ENCODE results near the gene CATSPER4.
"Not testable (repeated sequence)": the region's sequence is repeated elsewhere in the genome, so short reads cannot be mapped to it uniquely, and the experiment has no call there.

CATSPER4 gene

GRCh38 chr1:26195805-26196204, 5.4 kb downstream of the CATSPER4 start:
- DNase-seq (ENCODE audit: low spot score), result no peak

GRCh38 chr1:26197301-26197700, 6.9 kb downstream of the CATSPER4 start:
- no peak for DNase-seq (ENCODE audit: low spot score)

GRCh38 chr1:26197813-26198212, 7.4 kb downstream of the CATSPER4 start:
- no peak for DNase-seq (ENCODE audit: low spot score)

GRCh38 chr1:26200413-26200812, 10.0 kb downstream of the CATSPER4 start:
- no peak for DNase-seq (ENCODE audit: low spot score)

GRCh38 chr1:26203642-26204318, 13.4 kb downstream of the CATSPER4 start:
- DNase-seq (ENCODE audit: low spot score), result no peak

GRCh38 chr1:26210147-26210870, 19.9 kb downstream of the CATSPER4 start:
- DNase-seq (ENCODE audit: low spot score), result no peak

- DNase-seq (ENCODE audit: low spot score), result no peak
Observed at GRCh38 chr1:26212726-26213125, 22.3 kb downstream of the CATSPER4 start.

GRCh38 chr1:26213335-26213905, 23.0 kb downstream of the CATSPER4 start:
- DNase-seq (ENCODE audit: low spot score), result no peak

GRCh38 chr1:26215246-26215645, 24.8 kb downstream of the CATSPER4 start:
- DNase-seq (ENCODE audit: low spot score), result no peak

- DNase-seq (ENCODE audit: low spot score), result no peak
Observed at GRCh38 chr1:26218906-26219494, 28.6 kb downstream of the CATSPER4 start.

- no peak for DNase-seq (ENCODE audit: low spot score)
Observed at GRCh38 chr1:26220199-26220912, 30.0 kb downstream of the CATSPER4 start.

GRCh38 chr1:26221094-26221493, 30.7 kb downstream of the CATSPER4 start:
- DNase-seq (ENCODE audit: low spot score), result no peak

- no peak for DNase-seq (ENCODE audit: low spot score)
Observed at GRCh38 chr1:26224606-26225005, 34.2 kb downstream of the CATSPER4 start.

- DNase-seq (ENCODE audit: low spot score), result peak; percentile 72
Observed at GRCh38 chr1:26225033-26225831, 34.8 kb downstream of the CATSPER4 start.

- DNase-seq (ENCODE audit: low spot score), result not testable (repeated sequence)
Observed at GRCh38 chr1:26230682-26231081, 40.3 kb downstream of the CATSPER4 start.

- DNase-seq (ENCODE audit: low spot score), result peak; percentile 99
Observed at GRCh38 chr1:26233903-26234643, 43.7 kb downstream of the CATSPER4 start, which contains the start of gene CEP85. Gene CEP85, plus strand, starts transcription at chr1:26234200. Its CDS starts 5,584 bp downstream, at chr1:26239784.

GRCh38 chr1:26234644-26235370, 44.4 kb downstream of the CATSPER4 start:
- DNase-seq (ENCODE audit: low spot score), result no peak

- DNase-seq (ENCODE audit: low spot score), result no peak
Observed at GRCh38 chr1:26237230-26237966, 47.0 kb downstream of the CATSPER4 start.

GRCh38 chr1:26239936-26240335, 49.5 kb downstream of the CATSPER4 start:
- no peak for DNase-seq (ENCODE audit: low spot score)

Measured in left forelimb (tissue), 1 donor.